Measurements from ENCODE around the gene NKIRAS2.

NKIRAS2 gene

GRCh38 chr17:42055027-42055426 is 35.1 kb downstream of the NKIRAS2 start:
- no peak for DNase-seq (ENCODE audit: low read depth)

GRCh38 chr17:42055496-42055895 is 35.6 kb downstream of the NKIRAS2 start:
- DNase-seq (ENCODE audit: low read depth), result no peak

GRCh38 chr17:42056635-42057034 is 36.7 kb downstream of the NKIRAS2 start:
- DNase-seq (ENCODE audit: low read depth), result no peak

DNA sequence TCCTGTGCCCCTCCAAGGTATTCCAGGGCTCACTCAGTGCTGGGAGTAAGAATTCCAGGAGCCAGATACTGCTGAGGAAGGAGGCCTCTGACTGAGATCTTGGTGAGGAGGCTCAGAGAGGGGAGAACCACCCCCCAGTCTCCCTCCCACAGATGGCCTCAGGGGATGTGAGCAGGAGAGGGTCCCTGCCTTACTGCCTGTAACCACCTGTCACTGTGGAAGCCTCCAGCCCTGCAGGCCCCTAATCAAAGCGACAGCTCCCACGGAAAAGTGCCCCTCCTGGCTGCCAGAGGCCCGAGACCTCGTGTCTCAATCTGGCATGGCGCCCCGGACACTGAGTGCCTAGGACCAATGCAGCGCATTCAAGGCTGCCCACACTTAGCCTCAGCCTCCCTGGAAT is 38.2 kb downstream of the NKIRAS2 start:
- no peak for DNase-seq (ENCODE audit: low read depth)

DNA sequence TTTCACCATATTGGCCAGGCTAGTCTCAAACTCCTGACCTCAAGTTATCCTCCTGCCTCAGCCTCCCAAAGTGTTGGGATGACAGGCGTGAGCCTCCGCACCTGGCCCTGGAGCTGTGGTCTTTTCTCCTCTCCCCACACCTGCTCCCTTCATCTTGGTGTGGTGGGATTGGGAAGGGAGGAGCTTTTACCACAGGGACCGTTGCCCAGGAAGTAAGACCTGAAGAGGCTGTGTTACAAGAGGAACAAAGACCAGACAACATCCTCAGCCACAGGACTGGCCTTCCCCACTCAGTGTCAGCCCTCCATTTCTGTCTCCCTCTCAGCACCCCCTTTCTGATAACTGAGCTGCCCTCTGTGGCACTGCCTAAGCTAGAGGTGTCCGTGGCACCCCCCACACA is 39.9 kb downstream of the NKIRAS2 start:
- DNase-seq (ENCODE audit: low read depth), result no peak

GRCh38 chr17:42060231-42060630 is 40.3 kb downstream of the NKIRAS2 start:
- DNase-seq (ENCODE audit: low read depth), result no peak

GRCh38 chr17:42061646-42062487 is 42.0 kb downstream of the NKIRAS2 start:
- DNase-seq (ENCODE audit: low read depth), result no peak

- no peak for DNase-seq (ENCODE audit: low read depth)
Observed at GRCh38 chr17:42062681-42063080, 42.8 kb downstream of the NKIRAS2 start.

GRCh38 chr17:42065201-42065600 is 45.3 kb downstream of the NKIRAS2 start:
- peak; percentile 11 for DNase-seq (ENCODE audit: low read depth)

DNA sequence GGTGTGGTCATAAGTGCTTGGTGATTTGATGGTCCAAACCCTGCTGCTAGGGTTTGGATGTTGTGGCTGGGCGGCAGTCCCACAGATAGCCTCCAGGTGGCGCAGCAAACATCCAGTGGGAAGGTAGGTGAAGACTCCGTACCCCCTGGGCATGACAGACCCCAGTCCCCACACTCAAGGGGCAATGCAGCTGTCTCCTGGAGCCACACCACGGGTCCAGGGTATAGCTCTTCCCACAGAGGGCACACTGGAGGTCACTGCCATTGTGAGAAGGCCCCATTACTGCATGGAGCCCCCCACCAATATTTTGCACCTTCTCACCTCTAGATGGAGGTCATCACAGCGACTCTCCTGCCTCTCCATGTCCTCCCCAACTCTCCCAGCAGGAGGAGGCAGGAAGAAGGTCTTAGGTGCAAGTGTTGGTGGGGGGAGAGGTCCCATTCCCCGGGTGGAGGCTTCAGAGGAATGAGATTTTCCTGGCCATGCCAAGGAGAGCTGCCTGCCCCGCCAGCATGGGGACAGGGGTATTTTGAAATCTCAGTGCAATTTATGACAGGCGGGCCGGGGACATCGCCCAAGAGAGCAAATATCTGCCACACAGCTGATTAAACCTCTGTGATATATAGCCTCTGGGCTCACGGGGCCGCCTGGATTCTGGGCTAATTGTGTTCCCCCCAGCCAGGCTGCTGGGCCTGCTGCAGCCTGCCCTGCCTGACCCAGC is 47.6 kb downstream of the NKIRAS2 start:
- peak; percentile 36 for DNase-seq (ENCODE audit: low read depth)

- no peak for DNase-seq (ENCODE audit: low read depth)
Observed at GRCh38 chr17:42068979-42069378, 49.1 kb downstream of the NKIRAS2 start.

DNA sequence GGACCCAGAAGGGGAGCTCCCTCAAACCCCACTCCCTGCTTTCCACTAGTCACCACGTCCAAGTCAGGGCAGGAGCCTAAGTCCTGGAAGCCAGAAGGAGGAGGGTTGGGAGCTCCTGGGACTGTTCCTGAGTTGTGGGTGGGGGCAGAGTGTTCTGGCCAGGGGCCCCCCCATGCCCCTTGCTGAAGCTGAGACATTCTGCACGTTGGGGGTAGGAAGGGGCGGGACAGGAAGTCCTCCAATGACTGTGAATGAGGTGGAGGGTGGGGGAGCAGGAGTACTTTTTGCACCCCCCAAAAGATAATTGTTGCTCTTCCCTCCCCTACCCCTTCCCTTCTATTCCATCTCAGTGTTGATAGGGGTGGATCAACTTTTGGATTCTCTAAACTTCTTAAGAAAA is 51.9 kb downstream of the NKIRAS2 start:
- DNase-seq (ENCODE audit: low read depth), result no peak

- no peak for DNase-seq (ENCODE audit: low read depth)
Observed at GRCh38 chr17:42072323-42073187, 52.7 kb downstream of the NKIRAS2 start.
